AG09309 (cell line): Measurements from ENCODE around the gene SLC8A1.

Experiments used
- DNase-seq: peaks from one replicate; pipeline ENCODE4 v3.0.0-alpha.2; 2010; ENCODE audit warnings: low read depth
- H3K4me3 ChIP-seq: 2 replicates; pipeline ENCODE4 v1.5.1; 2011; ENCODE audit warnings: mild to moderate bottlenecking, low read depth, low read length, moderate library complexity; ENCODE audit not compliant: control insufficient read depth
- TF ChIP-seq, protein P1 (sequence below): IDR thresholded peaks from 2 replicates; pipeline ENCODE4 v1.5.1; 2011; ENCODE audit warnings: mild to moderate bottlenecking, low read depth, low read length, inconsistent platforms; ENCODE audit not compliant: insufficient read depth, control insufficient read depth; ENCODE audit errors: missing control alignments

Gene SLC8A1

DNA sequence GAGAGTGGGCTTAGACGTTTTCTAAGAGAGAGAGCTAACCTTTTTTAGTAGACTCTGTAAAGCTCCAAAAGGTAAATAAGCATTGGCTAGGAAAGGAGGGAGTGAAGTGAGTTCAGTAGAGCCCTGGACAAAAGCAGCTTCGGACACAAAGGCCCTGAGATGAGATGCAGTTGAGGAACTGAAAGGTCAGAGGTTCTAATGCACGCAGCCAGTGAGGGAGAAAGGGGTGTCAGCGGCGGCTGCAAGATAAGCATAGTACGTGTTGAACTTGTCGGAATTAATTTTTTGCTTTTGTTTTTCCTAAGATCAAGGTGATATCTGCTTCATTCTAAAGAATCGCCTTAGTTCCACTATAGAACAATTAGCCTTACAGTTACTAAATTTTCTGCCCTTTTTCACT is 11.2 kb upstream of the SLC8A1 start:
- no peak for DNase-seq
- TF ChIP-seq, protein P1, sequence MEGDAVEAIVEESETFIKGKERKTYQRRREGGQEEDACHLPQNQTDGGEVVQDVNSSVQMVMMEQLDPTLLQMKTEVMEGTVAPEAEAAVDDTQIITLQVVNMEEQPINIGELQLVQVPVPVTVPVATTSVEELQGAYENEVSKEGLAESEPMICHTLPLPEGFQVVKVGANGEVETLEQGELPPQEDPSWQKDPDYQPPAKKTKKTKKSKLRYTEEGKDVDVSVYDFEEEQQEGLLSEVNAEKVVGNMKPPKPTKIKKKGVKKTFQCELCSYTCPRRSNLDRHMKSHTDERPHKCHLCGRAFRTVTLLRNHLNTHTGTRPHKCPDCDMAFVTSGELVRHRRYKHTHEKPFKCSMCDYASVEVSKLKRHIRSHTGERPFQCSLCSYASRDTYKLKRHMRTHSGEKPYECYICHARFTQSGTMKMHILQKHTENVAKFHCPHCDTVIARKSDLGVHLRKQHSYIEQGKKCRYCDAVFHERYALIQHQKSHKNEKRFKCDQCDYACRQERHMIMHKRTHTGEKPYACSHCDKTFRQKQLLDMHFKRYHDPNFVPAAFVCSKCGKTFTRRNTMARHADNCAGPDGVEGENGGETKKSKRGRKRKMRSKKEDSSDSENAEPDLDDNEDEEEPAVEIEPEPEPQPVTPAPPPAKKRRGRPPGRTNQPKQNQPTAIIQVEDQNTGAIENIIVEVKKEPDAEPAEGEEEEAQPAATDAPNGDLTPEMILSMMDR: no peak

GRCh38 chr2:40458271-40458794 is 6.4 kb upstream of the SLC8A1 start:
- DNase-seq: no peak
- TF ChIP-seq, protein P1: no peak
- no peak overlapping the region for H3K4me3 ChIP-seq

More for the DNA sequence above, 11.2 kb upstream of the SLC8A1 start:
- no peak overlapping the region for H3K4me3 ChIP-seq

- no peak overlapping the region for H3K4me3 ChIP-seq
- DNase-seq: no peak
- TF ChIP-seq, protein P1: no peak
These were observed 5.9 kb upstream of the SLC8A1 start for GRCh38 chr2:40457837-40458236.

DNA sequence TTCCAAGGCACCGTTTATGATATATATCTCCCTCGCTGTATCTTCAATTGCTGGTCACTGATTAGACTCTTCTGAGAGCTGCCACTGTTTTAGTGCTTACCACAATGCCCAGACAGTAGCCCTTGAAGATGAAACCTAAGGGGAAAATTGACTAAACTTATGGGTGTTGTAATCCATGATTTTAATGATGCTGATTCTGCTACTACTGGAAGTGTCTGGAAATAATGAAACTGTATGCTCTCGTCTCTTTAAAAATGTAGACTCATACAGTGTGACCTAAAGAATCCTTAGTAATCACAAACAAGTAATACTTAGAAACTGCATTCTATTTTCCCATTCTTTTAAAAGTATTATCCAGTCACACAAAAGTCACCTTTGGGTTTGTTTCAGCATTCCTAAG is 5.5 kb upstream of the SLC8A1 start:
- no peak overlapping the region for H3K4me3 ChIP-seq
- no peak for DNase-seq
- TF ChIP-seq, protein P1: no peak

- no peak for DNase-seq
- TF ChIP-seq, protein P1: no peak
These were observed 5.0 kb upstream of the SLC8A1 start for GRCh38 chr2:40456926-40457325.

DNA sequence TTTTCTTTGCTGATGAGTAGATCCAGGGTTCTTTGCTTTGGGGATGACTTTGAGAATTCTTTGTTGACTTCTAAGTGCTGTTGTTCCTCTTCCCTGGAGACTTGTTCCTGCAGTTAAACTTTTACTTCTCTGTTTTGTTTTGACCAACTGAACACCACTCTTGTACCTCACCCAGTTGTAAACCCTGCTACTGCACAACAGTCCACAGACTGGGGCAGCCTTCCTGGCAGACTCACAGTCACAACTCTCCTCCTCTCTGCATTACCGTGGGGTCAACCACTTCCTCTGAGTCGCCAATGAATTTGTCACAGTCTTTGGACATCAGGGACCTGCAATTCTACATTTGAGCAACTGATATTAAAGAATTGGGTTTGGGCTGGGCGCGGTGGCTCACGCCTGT is 3.8 kb upstream of the SLC8A1 start:
- no peak for DNase-seq
- no peak overlapping the region for H3K4me3 ChIP-seq
- TF ChIP-seq, protein P1: no peak

More at GRCh38 chr2:40456926-40457325, 5.0 kb upstream of the SLC8A1 start:
- no peak overlapping the region for H3K4me3 ChIP-seq

DNA sequence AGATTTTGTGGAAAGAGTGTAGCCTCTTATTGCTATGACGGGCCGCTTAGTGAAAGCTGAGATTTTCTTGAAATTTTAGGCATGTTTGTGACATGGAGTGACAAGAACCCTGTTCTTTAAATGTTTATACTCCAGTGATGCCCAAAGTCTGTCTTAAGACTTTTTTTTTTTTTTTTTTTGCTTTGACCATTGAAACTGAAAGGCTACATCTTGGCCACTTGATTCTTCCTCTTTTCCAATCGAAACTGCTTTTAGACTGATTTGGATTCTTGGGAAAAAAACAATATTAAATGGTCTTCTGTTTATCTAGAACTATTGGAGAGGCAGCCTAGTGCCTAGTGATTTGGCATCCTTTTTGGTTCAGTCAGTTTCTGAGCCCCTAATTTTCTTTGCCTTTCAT is 2.4 kb upstream of the SLC8A1 start:
- H3K4me3 ChIP-seq: no peak overlapping the region
- TF ChIP-seq, protein P1: no peak
- DNase-seq: no peak
